ENCODE measurements around the gene ZNF782. TPM values are rescaled to one million over a fixed set of nuclear protein-coding genes. Genes with fewer than 3 reads are reported as not detected.
A peak's percentile ranks its signal among the peaks of the same experiment; 100 is the strongest.
"Not testable (repeated sequence)": the region's sequence is repeated elsewhere in the genome, so short reads cannot be mapped to it uniquely, and the experiment has no call there.

The ZNF782 gene
- 5.4 and 8.5 TPM in 2 replicates for total RNA-seq

DNA sequence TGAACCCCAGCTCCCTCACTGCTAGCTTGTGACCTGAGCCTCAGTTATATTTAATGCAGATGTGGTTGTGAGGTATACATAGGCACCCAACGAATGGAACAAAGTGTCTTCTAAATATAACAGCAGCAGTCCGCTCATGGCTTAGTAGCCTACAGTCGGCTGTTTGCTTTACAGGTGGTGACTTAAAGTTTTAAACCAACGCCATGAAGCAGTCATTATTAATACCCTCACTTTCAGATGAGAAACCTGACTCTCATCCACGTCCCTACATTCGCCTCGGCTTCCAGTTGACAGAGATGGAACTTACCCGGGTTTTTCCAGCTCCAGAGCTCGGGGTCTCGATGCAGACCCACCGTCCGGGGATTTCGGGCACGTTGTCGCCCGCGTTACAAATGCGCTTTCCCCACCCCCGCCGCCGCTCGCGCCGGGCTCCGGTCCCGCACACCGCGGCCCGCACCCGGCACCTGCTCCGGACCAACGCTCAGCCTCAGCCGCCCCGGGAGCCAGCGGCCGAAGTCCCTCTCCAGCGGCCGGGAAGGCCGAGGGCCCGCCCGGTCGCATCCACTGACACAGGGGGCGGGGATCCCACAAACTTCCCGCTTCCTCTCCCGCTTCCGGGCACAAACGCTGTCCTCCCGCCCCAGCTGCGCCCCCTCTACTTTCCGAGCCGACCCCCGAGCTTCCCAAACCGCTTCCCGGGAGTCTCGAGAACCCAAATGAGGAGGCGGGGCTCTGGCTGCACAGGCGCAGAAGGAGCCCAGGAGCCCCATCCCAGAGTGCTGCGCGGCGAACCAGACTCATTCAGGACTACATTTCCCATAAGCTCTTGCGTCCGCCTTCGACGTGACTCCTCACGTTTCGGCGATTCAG, at the start of gene ZNF782:
Gene ZNF782, minus strand, starts transcription at position 734 of the 870 bp plus-strand sequence. CDS start 2,553 bp downstream, outside the sequence.
- Histone ChIP-seq H3K36me3 (ENCODE audit: insufficient read depth, low read length) (no peaks in the 10 kb centered on the region), H3K27me3 (ENCODE audit: insufficient read depth, low read length) (no peaks in the 10 kb centered on the region), H4K20me1 (ENCODE audit: insufficient read depth, low read length) (peaks cover 8% of the 10 kb centered on the region), H3K9me3 (ENCODE audit: low read depth, low read length) (no peaks in the 10 kb centered on the region), H3K4me2 (ENCODE audit: insufficient read depth, low read length) (peak within 1 kb of the TSS; percentile 83), H2AFZ (ENCODE audit: low read length) (peak within 1 kb of the TSS; percentile 77), H3K27ac (ENCODE audit: low read depth, low read length) (no peak within 1 kb of the TSS), H3K4me1 (ENCODE audit: insufficient read depth, low read length) (peaks cover 25% of the 10 kb centered on the region), H3K4me3 (ENCODE audit: insufficient read depth, low read length) (peak within 1 kb of the TSS; percentile 77), H3K79me2 (ENCODE audit: insufficient read depth, low read length) (peaks cover 37% of the 10 kb centered on the region)
- DNase-seq (ENCODE audit: insufficient read length, low spot score, missing footprints): peak; percentile 95
- TF ChIP-seq, protein P1, sequence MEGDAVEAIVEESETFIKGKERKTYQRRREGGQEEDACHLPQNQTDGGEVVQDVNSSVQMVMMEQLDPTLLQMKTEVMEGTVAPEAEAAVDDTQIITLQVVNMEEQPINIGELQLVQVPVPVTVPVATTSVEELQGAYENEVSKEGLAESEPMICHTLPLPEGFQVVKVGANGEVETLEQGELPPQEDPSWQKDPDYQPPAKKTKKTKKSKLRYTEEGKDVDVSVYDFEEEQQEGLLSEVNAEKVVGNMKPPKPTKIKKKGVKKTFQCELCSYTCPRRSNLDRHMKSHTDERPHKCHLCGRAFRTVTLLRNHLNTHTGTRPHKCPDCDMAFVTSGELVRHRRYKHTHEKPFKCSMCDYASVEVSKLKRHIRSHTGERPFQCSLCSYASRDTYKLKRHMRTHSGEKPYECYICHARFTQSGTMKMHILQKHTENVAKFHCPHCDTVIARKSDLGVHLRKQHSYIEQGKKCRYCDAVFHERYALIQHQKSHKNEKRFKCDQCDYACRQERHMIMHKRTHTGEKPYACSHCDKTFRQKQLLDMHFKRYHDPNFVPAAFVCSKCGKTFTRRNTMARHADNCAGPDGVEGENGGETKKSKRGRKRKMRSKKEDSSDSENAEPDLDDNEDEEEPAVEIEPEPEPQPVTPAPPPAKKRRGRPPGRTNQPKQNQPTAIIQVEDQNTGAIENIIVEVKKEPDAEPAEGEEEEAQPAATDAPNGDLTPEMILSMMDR (IDR thresholded peaks at IDR 0.05; ENCODE audit: extremely low read depth, low read depth, low read length): no peak

DNA sequence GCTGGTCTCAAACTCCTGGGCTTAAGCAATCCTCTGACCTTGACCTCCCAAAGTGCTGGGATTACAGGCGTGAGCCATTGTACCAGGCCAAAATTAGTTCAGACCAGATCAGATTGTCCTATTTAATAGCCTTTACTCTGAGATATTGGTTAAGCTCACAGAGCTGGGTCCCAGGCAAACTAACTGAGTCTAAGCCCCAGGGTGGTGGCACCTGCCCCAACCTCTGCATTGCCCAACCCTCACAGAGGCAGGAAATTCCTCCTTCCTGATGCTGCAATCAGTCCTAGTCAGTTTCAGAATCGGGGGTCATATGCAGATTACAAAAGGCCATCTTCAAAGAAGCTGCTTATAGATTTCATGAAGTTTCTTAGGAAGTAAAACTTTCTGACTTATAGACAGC, 45.7 kb upstream of the ZNF782 start:
- not testable (repeated sequence) for H3K9me3 ChIP-seq (ENCODE audit: low read depth, low read length); H3K36me3 ChIP-seq (ENCODE audit: insufficient read depth, low read length); H4K20me1 ChIP-seq (ENCODE audit: insufficient read depth, low read length)

DNA sequence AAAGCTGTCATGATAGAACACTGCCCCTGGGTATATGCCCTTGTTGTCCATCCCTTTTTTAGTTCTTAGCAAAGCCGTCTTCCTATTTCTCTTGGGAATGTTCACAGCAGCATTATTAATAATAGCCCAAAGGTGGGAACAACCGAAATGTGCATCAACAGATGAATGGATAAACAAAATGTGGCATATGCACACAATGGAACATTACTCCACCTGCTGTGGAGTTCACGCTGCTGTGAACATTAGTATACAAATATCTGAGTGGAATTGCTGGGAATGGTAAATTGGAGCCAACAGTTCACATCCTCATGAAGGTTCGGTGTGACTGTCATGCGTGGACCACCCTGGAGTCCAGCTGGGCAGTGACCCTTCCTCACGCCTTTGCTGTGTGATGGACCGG, 37.8 kb upstream of the ZNF782 start:
- no peaks in the 10 kb centered on the region for H4K20me1 ChIP-seq (ENCODE audit: insufficient read depth, low read length)
- no peak overlapping the region for H3K27ac ChIP-seq (ENCODE audit: low read depth, low read length)
- H3K4me3 ChIP-seq (ENCODE audit: insufficient read depth, low read length): no peak overlapping the region
- no peaks in the 10 kb centered on the region for H3K27me3 ChIP-seq (ENCODE audit: insufficient read depth, low read length)
- TF ChIP-seq, protein P1 (IDR thresholded peaks at IDR 0.05; ENCODE audit: extremely low read depth, low read depth, low read length): no peak
- H2AFZ ChIP-seq (ENCODE audit: low read length): no peak overlapping the region
- H3K9me3 ChIP-seq (ENCODE audit: low read depth, low read length): no peaks in the 10 kb centered on the region
- no peaks in the 10 kb centered on the region for H3K79me2 ChIP-seq (ENCODE audit: insufficient read depth, low read length)
- no peaks in the 10 kb centered on the region for H3K4me1 ChIP-seq (ENCODE audit: insufficient read depth, low read length)
- no peaks in the 10 kb centered on the region for H3K36me3 ChIP-seq (ENCODE audit: insufficient read depth, low read length)
- no peak overlapping the region for H3K4me2 ChIP-seq (ENCODE audit: insufficient read depth, low read length)
- no peak for DNase-seq (ENCODE audit: insufficient read length, low spot score, missing footprints)

More for the DNA sequence above, 45.7 kb upstream of the ZNF782 start:
- H3K4me2 ChIP-seq (ENCODE audit: insufficient read depth, low read length); H3K4me3 ChIP-seq (ENCODE audit: insufficient read depth, low read length); H3K79me2 ChIP-seq (ENCODE audit: insufficient read depth, low read length); H3K27ac ChIP-seq (ENCODE audit: low read depth, low read length); H3K4me1 ChIP-seq (ENCODE audit: insufficient read depth, low read length); H2AFZ ChIP-seq (ENCODE audit: low read length); H3K27me3 ChIP-seq (ENCODE audit: insufficient read depth, low read length); DNase-seq (ENCODE audit: insufficient read length, low spot score, missing footprints): not testable (repeated sequence)

DNA sequence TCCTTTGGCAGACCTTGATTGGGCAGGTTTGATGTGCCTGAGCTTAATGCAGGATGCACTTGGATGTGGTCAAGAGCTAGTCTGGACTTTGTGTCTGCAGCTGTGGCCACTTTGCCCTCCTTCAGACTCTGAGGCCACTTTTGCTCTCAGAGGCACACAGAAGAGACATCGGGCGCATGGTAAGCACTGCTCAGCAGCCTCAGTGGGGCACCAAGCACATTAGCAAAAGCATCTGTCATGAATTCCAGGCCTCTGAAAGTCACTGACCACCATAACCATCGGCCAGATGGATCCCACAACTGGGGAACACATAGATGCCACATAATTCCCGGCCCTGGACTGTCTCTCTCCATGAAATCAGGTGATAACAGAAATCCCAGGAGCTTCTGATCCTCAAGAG, 34.3 kb upstream of the ZNF782 start:
- Histone ChIP-seq H3K27ac (ENCODE audit: low read depth, low read length) (no peak overlapping the region), H3K9me3 (ENCODE audit: low read depth, low read length) (no peaks in the 10 kb centered on the region), H3K27me3 (ENCODE audit: insufficient read depth, low read length) (no peaks in the 10 kb centered on the region), H2AFZ (ENCODE audit: low read length) (no peak overlapping the region), H3K36me3 (ENCODE audit: insufficient read depth, low read length) (no peaks in the 10 kb centered on the region), H3K4me2 (ENCODE audit: insufficient read depth, low read length) (no peak overlapping the region), H3K4me1 (ENCODE audit: insufficient read depth, low read length) (peaks cover 11% of the 10 kb centered on the region), H3K79me2 (ENCODE audit: insufficient read depth, low read length) (no peaks in the 10 kb centered on the region), H4K20me1 (ENCODE audit: insufficient read depth, low read length) (no peaks in the 10 kb centered on the region), H3K4me3 (ENCODE audit: insufficient read depth, low read length) (no peak overlapping the region)
- TF ChIP-seq, protein P1 (IDR thresholded peaks at IDR 0.05; ENCODE audit: extremely low read depth, low read depth, low read length): no peak
- DNase-seq (ENCODE audit: insufficient read length, low spot score, missing footprints): no peak
